HL-60 (cell line): ENCODE measurements around the gene SHLD2.

Experiments
- DNase-seq, 2 experiments: peaks; one replicate each; pipeline ENCODE4 v3.0.0-alpha.2; 2010 to 2020; ENCODE audit warnings: low read depth in 1 of 2, low spot score in 1 of 2
- H3K27ac ChIP-seq: fragments of 250-450 bp; sonication (Bioruptor Pico); replicated peaks from 2 replicates; pipeline ENCODE4 v1.5.1; 2020; ENCODE audit warnings: mild to moderate bottlenecking, moderate library complexity
- H3K27me3 ChIP-seq: fragments of 250-450 bp; sonication (Bioruptor Pico); 2 replicates; pipeline ENCODE4 v1.5.1; 2021; ENCODE audit warnings: mild to moderate bottlenecking, moderate library complexity; ENCODE audit not compliant: insufficient read depth, poor library complexity, severe bottlenecking
- H3K4me3 ChIP-seq: replicated peaks from 2 replicates; pipeline ENCODE4 v1.5.1; 2011; ENCODE audit warnings: mild to moderate bottlenecking, control low read depth, low read length; ENCODE audit not compliant: insufficient read depth
- GABPA ChIP-seq: IDR thresholded peaks from 2 replicates; pipeline ENCODE4 v1.6.1; 2012; ENCODE audit warnings: low read depth
- POLR2AphosphoS5 ChIP-seq: IDR thresholded peaks from 2 replicates; pipeline ENCODE4 v1.6.1; 2012; ENCODE audit warnings: low read depth
- REST ChIP-seq: IDR thresholded peaks from 2 replicates; pipeline ENCODE4 v1.6.1; 2012; ENCODE audit warnings: low read depth; ENCODE audit not compliant: insufficient replicate concordance
- SPI1 ChIP-seq: IDR thresholded peaks from 2 replicates; pipeline ENCODE4 v1.6.1; 2012; ENCODE audit warnings: low read depth, mild to moderate bottlenecking, borderline replicate concordance
- TF ChIP-seq, protein P1 (sequence below): IDR thresholded peaks from one replicate; pipeline ENCODE4 v1.5.1; 2011; ENCODE audit warnings: low read length, control low read depth, inconsistent platforms; ENCODE audit not compliant: insufficient read depth

Gene SHLD2

GRCh38 chr10:87059401-87059800 is 35.6 kb upstream of the SHLD2 start:
- Histone ChIP-seq H3K27me3 (no peaks in the 10 kb centered on the region), H3K4me3 (no peak overlapping the region), H3K27ac (no peak overlapping the region)
- no peak for TF ChIP-seq SPI1
- no peak for TF ChIP-seq POLR2AphosphoS5
- TF ChIP-seq GABPA: no peak
- TF ChIP-seq, protein P1, sequence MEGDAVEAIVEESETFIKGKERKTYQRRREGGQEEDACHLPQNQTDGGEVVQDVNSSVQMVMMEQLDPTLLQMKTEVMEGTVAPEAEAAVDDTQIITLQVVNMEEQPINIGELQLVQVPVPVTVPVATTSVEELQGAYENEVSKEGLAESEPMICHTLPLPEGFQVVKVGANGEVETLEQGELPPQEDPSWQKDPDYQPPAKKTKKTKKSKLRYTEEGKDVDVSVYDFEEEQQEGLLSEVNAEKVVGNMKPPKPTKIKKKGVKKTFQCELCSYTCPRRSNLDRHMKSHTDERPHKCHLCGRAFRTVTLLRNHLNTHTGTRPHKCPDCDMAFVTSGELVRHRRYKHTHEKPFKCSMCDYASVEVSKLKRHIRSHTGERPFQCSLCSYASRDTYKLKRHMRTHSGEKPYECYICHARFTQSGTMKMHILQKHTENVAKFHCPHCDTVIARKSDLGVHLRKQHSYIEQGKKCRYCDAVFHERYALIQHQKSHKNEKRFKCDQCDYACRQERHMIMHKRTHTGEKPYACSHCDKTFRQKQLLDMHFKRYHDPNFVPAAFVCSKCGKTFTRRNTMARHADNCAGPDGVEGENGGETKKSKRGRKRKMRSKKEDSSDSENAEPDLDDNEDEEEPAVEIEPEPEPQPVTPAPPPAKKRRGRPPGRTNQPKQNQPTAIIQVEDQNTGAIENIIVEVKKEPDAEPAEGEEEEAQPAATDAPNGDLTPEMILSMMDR: no peak
- TF ChIP-seq REST: no peak
- no peak for DNase-seq

- TF ChIP-seq REST (no peak), SPI1 (no peak), POLR2AphosphoS5 (no peak), GABPA (no peak)
- TF ChIP-seq, protein P1: no peak
- H3K4me3 ChIP-seq: no peak overlapping the region
- no peak for DNase-seq
- no peaks in the 10 kb centered on the region for H3K27me3 ChIP-seq
- no peak overlapping the region for H3K27ac ChIP-seq
Measured at GRCh38 chr10:87060280-87060928, 34.6 kb upstream of the SHLD2 start.

DNA sequence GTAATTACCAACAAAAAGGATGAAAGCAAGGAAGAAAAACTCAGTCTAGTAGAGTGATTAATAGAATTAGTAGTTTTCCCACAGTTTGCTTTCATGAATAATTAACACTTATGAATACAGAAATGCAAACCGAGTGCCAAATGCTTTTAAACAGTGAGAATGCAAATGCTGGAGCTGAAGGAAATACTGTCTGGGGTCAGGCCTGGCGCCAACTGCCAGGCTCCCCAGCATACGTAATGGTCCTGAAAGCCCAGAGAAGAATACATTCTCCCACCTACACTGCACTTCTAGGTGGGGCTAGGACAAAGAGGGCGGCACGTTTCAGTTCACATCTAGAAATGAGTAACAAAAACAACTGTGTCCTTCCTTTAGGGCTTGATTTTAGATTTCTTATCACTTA is 30.4 kb upstream of the SHLD2 start:
- H3K27ac ChIP-seq: no peak overlapping the region
- TF ChIP-seq REST: no peak
- TF ChIP-seq, protein P1: no peak
- no peak for TF ChIP-seq POLR2AphosphoS5
- TF ChIP-seq SPI1: no peak
- TF ChIP-seq GABPA: no peak
- H3K4me3 ChIP-seq: no peak overlapping the region
- DNase-seq: no peak
- H3K27me3 ChIP-seq: no peaks in the 10 kb centered on the region
